Measurements from ENCODE around the gene DYRK1A. TPM values are rescaled to one million over a fixed set of nuclear protein-coding genes. Genes with fewer than 3 reads are reported as not detected.

The DYRK1A gene
- total RNA-seq, 1 experiment from 2014 or later: 48.7 TPM

DNA sequence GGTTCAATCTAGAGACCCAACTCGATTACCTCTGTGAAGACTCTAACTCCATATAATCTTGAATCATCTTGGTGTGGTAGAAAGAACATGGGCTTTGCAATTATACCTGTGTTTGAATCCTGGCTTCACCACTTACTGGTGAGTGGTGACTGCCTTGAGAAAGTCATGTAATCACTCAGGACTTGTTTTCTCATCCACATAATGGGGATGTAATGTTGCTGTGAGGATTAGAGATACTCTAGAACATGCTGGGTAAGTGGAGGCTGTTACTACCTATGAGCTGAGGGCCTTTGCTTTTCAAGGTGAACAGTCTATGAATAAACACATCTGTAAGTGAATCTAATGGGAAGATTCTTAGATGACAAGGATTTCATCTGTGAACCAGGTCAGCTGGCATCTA lies 2.6 kb upstream of the DYRK1A start:
- H3K9ac ChIP-seq (ENCODE audit: low read length): no peak overlapping the region
- TF ChIP-seq EZH2 (IDR thresholded peaks at IDR 0.05; ENCODE audit: low read length, unreplicated experiment) (no peak), EZH2phosphoT487 (IDR thresholded peaks at IDR 0.05; ENCODE audit: borderline replicate concordance, low read length) (no peak)
- TF ChIP-seq, protein P1, sequence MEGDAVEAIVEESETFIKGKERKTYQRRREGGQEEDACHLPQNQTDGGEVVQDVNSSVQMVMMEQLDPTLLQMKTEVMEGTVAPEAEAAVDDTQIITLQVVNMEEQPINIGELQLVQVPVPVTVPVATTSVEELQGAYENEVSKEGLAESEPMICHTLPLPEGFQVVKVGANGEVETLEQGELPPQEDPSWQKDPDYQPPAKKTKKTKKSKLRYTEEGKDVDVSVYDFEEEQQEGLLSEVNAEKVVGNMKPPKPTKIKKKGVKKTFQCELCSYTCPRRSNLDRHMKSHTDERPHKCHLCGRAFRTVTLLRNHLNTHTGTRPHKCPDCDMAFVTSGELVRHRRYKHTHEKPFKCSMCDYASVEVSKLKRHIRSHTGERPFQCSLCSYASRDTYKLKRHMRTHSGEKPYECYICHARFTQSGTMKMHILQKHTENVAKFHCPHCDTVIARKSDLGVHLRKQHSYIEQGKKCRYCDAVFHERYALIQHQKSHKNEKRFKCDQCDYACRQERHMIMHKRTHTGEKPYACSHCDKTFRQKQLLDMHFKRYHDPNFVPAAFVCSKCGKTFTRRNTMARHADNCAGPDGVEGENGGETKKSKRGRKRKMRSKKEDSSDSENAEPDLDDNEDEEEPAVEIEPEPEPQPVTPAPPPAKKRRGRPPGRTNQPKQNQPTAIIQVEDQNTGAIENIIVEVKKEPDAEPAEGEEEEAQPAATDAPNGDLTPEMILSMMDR (conservative IDR thresholded peaks at IDR 0.05; ENCODE audit: low read depth, low read length): no peak
- no peaks in the 10 kb centered on the region for H3K27me3 ChIP-seq (ENCODE audit: low read length)
- H4K20me1 ChIP-seq (ENCODE audit: low read length): 0 out of 2 replicates have a peak, but pooled peaks cover 6% of the 10 kb centered on the region
- CTCF ChIA-PET: no interaction called here
- H3K4me1 ChIP-seq (ENCODE audit: insufficient read depth, low read length): peaks cover 7% of the 10 kb centered on the region
- no peaks in the 10 kb centered on the region for H3F3A ChIP-seq (ENCODE audit: low read length, unreplicated experiment)
- H3K9me3 ChIP-seq (ENCODE audit: low read length): no peaks in the 10 kb centered on the region
- H3K9me2 ChIP-seq (replicated peaks; ENCODE audit: low read length): no peaks in the 10 kb centered on the region
- intact Hi-C loops (cut with micrococcal nuclease): loop anchor here (10.0 kb wide), 1 partner anchor 209 kb away; no protein-coding TSS in a partner anchor
- peaks cover 30% of the 10 kb centered on the region for H3K79me2 ChIP-seq (ENCODE audit: low read length)
- no peak overlapping the region for H3K4me2 ChIP-seq (ENCODE audit: low read length)
- POLR2A ChIA-PET (ENCODE audit: unreplicated experiment): no interaction called here
- H3K36me3 ChIP-seq (ENCODE audit: low read depth, low read length): no peaks in the 10 kb centered on the region
- no TSS peak for BruUV-seq (replicated peaks)
- DNase-seq: no peak
- ATAC-seq: no peak
- H3K27ac ChIP-seq (ENCODE audit: low read length): no peak overlapping the region
- no peak overlapping the region for H2AFZ ChIP-seq (ENCODE audit: low read length)
- no peak overlapping the region for H3K4me3 ChIP-seq (ENCODE audit: low read length)

DNA sequence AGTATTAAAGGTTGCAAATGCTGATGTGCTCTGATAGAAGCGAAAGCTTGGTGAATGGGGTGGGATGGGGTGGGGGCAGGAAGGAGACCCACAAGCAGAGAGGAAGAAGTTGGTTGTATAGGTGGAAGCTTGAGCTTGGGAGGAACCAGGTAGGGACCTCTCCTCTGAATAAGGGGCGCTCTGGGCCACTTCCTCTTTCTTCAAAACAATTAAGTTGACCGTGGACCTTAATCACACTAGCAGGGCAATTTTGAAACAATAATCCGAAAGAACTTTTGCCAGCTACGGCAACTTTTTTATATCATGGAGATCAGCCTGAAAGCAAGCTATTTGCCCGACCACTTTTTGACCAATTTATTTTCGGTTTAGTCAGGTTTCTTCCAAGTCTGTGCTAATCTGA lies 1.9 kb upstream of the DYRK1A start:
- Histone ChIP-seq H3K27me3 (ENCODE audit: low read length) (no peaks in the 10 kb centered on the region), H3K27ac (ENCODE audit: low read length) (0 out of 2 replicates have a peak overlapping the region, but pooled peaks have one; percentile 80), H3K36me3 (ENCODE audit: low read depth, low read length) (no peaks in the 10 kb centered on the region), H2AFZ (ENCODE audit: low read length) (no peak overlapping the region), H3K4me3 (ENCODE audit: low read length) (peak overlapping the region; percentile 79; the same call in 1 of the 2 replicates), H3K79me2 (ENCODE audit: low read length) (peaks cover 37% of the 10 kb centered on the region), H3K4me2 (ENCODE audit: low read length) (peak overlapping the region; percentile 89), H4K20me1 (ENCODE audit: low read length) (peaks cover 14% of the 10 kb centered on the region; the same call in 1 of the 2 replicates), H3K4me1 (ENCODE audit: insufficient read depth, low read length) (peaks cover 13% of the 10 kb centered on the region), H3K9ac (ENCODE audit: low read length) (peak overlapping the region; percentile 88; the same call in 1 of the 2 replicates), H3K9me2 (replicated peaks; ENCODE audit: low read length) (no peaks in the 10 kb centered on the region), H3F3A (ENCODE audit: low read length, unreplicated experiment) (peaks cover 3% of the 10 kb centered on the region), H3K9me3 (ENCODE audit: low read length) (no peaks in the 10 kb centered on the region)
- POLR2A ChIA-PET (ENCODE audit: unreplicated experiment): interaction anchor here (0.8 to 2.7 kb wide), 2 partner anchors 10 to 98 kb away, joined by 3 to 15 read pairs; partner anchors contain the start of gene VPS26C
- CTCF ChIA-PET: no interaction called here
- no peak for DNase-seq
- intact Hi-C loops (cut with micrococcal nuclease): loop anchor here (10.0 kb wide), 1 partner anchor 210 kb away; no protein-coding TSS in a partner anchor
- ATAC-seq: no peak
- BruUV-seq (replicated peaks): no TSS peak
- TF ChIP-seq EZH2phosphoT487 (IDR thresholded peaks at IDR 0.05; ENCODE audit: borderline replicate concordance, low read length) (no peak), EZH2 (IDR thresholded peaks at IDR 0.05; ENCODE audit: low read length, unreplicated experiment) (no peak)
- TF ChIP-seq, protein P1 (conservative IDR thresholded peaks at IDR 0.05; ENCODE audit: low read depth, low read length): no peak
